ENCODE data around the gene LAMA3. TPM values are rescaled to one million over a fixed set of nuclear protein-coding genes. Genes with fewer than 3 reads are reported as not detected.
A peak's percentile ranks its signal among the peaks of the same experiment; 100 is the strongest.

LAMA3 gene
- polyA plus RNA-seq, result not detected

- Mint-ChIP-seq H3K9me3 (peaks cover 0 to 2% (median 0%) of the 10 kb centered on the region in 3 donors), H3K4me3 (peak within 1 kb of the TSS in 3 of 4 donors; percentile 17 to 83 (median 38)), H3K27ac (no peak within 1 kb of the TSS), H3K4me1 (peaks cover 0 to 6% (median 0%) of the 10 kb centered on the region in 3 donors), H3K27me3 (peaks cover 39% of the 10 kb centered on the region), H3K36me3 (no peaks in the 10 kb centered on the region)
Observed at GRCh38 chr18:23689031-23689615, at the start of gene LAMA3. Gene LAMA3 (plus strand): TSS chr18:23689453. CDS start chr18:23689684, 231 bp downstream.

DNA sequence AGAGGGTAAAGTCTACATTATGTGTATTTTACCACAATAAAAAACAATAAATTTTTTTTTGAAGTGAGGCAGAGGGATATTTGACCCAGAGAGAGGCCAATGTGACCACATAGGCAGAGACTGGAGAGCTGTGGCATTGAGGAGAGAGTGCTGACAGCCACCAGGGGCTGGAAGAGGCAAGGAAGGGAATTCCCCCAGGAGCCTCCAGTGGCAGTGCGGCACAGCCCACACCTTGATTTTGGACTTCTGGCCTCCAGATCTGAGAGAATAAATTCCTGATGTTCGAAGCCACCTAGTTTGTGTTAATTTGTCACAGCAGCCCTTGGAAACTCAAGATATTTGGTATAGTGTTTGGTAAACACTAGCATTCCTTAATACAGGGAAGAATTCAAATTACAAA is 49.2 kb upstream of the LAMA3 start:
- peaks cover 15% of the 10 kb centered on the region for H3K27me3 Mint-ChIP-seq
- H3K4me1 Mint-ChIP-seq, result no peaks in the 10 kb centered on the region
- H3K36me3 Mint-ChIP-seq, result no peaks in the 10 kb centered on the region
- H3K27ac Mint-ChIP-seq, result no peak overlapping the region
- peaks cover 0 to 3% (median 0%) of the 10 kb centered on the region in 3 donors for H3K9me3 Mint-ChIP-seq
- H3K4me3 Mint-ChIP-seq, result no peak overlapping the region

DNA sequence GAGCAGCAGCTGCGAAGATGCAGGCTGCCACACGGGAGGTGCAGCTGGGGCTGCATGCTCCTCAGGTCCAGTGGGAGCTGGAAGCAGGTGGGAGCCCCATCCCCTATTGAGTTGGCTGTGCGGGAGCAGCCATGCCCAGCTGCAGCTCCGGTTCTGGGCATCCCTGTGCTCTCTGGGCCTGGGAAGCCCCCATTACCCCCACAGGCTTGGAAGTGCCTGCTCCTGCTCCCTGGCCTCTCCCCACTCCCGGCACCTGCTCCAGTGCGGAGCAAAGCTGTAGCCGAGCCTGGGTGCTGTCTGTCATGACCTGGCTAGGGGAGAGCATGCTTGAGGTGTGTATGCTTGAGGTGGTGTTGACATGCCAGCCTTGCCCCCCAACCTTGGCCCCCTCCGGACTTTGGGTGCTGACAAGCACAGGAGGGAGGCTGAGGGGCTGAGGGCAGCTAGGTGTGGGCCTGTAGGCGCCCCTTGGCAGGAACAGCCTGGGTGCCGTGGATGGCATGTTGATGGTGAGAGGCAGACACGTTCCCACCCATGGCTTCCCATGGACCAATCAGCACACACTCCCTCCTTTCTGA is 48.0 kb upstream of the LAMA3 start:
- Mint-ChIP-seq H3K4me1 (no peaks in the 10 kb centered on the region), H3K36me3 (no peaks in the 10 kb centered on the region), H3K27ac (no peak overlapping the region), H3K27me3 (peaks cover 14% of the 10 kb centered on the region), H3K4me3 (no peak overlapping the region), H3K9me3 (peaks cover 0 to 3% (median 0%) of the 10 kb centered on the region in 3 donors)

DNA sequence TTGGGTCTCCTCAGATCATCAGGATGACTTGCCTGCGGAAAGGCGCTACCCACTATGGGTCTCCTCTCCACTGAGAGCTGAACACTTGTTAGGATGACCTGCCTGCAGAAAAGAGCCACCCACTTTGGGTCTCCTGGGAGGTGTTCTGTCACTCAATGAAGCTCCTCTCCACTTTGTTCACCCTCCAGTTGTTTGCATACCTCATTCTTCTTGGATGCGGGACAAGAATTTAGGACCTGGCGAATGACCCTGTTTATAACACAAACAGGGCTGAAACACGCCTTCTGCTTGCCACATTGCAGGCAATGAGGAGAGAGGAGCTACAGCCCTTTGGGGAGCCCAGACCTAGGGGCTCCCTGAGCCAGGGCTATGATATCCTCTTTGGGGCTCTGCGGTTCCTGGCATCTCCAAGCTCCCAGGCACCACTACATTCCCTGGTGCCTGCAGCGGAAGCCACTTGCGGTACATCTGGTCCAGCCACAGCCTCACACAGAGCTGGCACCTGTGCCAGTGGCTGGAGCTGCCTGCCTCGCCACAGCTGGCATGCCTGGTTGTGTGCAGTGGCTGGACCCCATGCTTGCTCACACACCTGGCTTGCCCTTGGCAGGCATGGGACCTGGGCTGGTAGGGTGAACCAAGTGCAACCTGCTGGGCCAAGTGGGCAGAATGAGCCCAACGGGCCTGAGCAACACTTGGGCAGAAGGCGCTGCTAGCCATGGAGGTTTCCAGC is 47.2 kb upstream of the LAMA3 start:
- H3K36me3 Mint-ChIP-seq, result no peaks in the 10 kb centered on the region
- no peaks in the 10 kb centered on the region for H3K4me1 Mint-ChIP-seq
- H3K27ac Mint-ChIP-seq, result no peak overlapping the region
- peaks cover 0 to 3% (median 0%) of the 10 kb centered on the region in 3 donors for H3K9me3 Mint-ChIP-seq
- peaks cover 22% of the 10 kb centered on the region for H3K27me3 Mint-ChIP-seq
- no peak overlapping the region for H3K4me3 Mint-ChIP-seq

DNA sequence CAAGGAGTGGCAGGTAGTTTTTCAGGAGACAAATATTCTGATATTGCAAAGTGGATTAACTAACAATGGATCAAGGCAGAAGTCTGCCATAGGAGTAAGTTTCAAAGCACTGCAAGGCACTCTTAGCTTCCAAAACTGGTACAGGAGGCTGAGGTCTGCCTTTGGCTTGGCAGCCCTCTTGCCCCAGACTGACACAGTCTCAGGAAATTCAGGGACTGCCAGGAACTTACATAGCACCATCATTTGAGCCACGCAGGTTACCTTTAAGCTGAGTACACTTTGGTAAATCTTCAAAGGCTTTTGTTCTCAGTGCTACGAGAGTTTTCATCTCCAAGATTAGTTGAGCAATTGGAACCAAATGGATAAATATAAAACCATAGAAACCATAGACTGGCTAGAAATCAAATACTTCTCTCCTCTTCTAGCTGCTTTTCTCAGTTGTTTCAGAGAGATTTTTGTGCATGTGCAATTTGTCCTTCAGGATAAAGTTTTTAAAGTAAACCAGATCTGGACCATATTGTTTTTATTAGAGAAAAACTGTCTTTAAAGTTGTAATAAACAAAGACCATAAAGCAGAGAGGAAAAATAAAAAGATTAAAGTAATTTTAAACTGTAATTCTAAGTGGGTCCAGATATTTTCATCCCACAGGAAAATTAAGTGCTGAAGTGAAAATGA is 45.3 kb upstream of the LAMA3 start:
- Mint-ChIP-seq H3K9me3 (peaks cover 0 to 3% (median 0%) of the 10 kb centered on the region in 3 donors), H3K36me3 (no peaks in the 10 kb centered on the region), H3K4me3 (no peak overlapping the region), H3K4me1 (no peaks in the 10 kb centered on the region), H3K27ac (no peak overlapping the region), H3K27me3 (peaks cover 19% of the 10 kb centered on the region)

DNA sequence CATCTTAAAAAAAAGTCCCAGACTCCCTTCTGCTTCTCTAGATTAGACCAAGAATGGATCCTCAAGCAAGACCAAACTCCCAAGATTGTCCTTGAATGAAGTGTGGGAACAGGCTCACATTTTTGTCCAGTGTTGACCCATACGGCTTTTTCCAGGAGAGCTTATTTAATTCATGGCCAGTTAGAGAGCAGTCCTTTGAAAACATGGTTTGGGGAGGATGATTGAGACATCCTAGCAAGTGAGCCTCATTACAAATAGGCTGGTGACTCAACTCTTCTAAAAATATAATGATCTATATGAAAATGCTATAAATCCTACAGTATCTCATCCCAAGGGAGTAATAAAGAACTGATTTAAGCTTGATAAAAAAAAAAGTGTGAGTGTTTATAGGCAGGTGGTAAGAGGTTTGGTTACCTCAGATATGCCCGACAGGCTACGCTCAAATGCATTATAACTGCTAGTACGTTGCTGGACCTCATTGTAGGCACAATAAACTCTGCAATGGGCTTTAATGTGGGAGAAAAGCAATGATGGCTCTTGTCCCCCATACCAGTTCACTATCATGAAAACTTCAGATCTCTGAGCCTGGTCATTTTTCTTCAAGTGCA is 43.6 kb upstream of the LAMA3 start:
- H3K27me3 Mint-ChIP-seq, result peaks cover 16% of the 10 kb centered on the region
- peaks cover 0 to 3% (median 0%) of the 10 kb centered on the region in 3 donors for H3K9me3 Mint-ChIP-seq
- H3K4me3 Mint-ChIP-seq, result no peak overlapping the region
- no peaks in the 10 kb centered on the region for H3K4me1 Mint-ChIP-seq
- no peak overlapping the region for H3K27ac Mint-ChIP-seq
- H3K36me3 Mint-ChIP-seq, result no peaks in the 10 kb centered on the region

GRCh38 chr18:23646282-23646681 is 43.0 kb upstream of the LAMA3 start:
- Mint-ChIP-seq H3K27ac (no peak overlapping the region), H3K4me1 (no peaks in the 10 kb centered on the region), H3K27me3 (peaks cover 16% of the 10 kb centered on the region), H3K4me3 (no peak overlapping the region), H3K9me3 (peaks cover 0 to 3% (median 0%) of the 10 kb centered on the region in 3 donors), H3K36me3 (no peaks in the 10 kb centered on the region)

GRCh38 chr18:23648456-23648855 is 40.8 kb upstream of the LAMA3 start:
- Mint-ChIP-seq H3K27me3 (peaks cover 19% of the 10 kb centered on the region), H3K4me3 (no peak overlapping the region)

DNA sequence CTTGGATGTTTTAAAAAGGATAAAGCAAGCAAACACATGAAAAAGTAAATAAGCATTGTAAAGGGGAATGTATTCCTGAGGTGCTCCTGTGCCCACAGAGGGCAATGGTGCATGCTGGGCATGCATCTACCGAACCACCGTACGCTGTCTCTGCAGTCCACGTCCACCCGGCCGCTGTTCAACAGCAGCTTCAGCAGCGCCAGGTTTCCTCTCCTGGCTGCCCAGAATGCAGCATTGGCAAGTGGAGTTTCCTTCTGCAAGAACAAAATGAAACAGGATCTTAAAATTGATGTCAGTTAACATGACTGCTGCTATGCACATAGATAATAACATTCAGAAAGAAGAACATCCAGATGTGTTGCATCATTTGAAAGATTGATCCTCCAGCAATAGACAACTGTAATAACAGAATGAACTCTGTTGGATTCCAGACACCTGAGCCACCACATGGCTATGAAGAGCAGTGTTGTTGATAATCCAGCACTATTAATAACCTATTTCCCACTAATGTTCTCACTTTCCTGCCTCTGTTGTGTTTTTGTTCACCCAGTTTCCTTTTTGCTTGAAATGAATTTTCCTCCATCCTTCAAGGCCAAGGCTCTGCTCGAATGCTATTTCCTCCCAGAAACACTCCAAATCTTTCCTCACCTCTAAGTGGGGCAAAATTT is 40.2 kb upstream of the LAMA3 start:
- Mint-ChIP-seq H3K9me3 (no peaks in the 10 kb centered on the region), H3K27ac (no peak overlapping the region), H3K4me3 (no peak overlapping the region), H3K36me3 (no peaks in the 10 kb centered on the region), H3K4me1 (no peaks in the 10 kb centered on the region), H3K27me3 (peaks cover 19% of the 10 kb centered on the region)

More at GRCh38 chr18:23648456-23648855, 40.8 kb upstream of the LAMA3 start:
- no peaks in the 10 kb centered on the region for H3K36me3 Mint-ChIP-seq
- H3K4me1 Mint-ChIP-seq, result no peaks in the 10 kb centered on the region
- no peaks in the 10 kb centered on the region for H3K9me3 Mint-ChIP-seq
- H3K27ac Mint-ChIP-seq, result no peak overlapping the region

DNA sequence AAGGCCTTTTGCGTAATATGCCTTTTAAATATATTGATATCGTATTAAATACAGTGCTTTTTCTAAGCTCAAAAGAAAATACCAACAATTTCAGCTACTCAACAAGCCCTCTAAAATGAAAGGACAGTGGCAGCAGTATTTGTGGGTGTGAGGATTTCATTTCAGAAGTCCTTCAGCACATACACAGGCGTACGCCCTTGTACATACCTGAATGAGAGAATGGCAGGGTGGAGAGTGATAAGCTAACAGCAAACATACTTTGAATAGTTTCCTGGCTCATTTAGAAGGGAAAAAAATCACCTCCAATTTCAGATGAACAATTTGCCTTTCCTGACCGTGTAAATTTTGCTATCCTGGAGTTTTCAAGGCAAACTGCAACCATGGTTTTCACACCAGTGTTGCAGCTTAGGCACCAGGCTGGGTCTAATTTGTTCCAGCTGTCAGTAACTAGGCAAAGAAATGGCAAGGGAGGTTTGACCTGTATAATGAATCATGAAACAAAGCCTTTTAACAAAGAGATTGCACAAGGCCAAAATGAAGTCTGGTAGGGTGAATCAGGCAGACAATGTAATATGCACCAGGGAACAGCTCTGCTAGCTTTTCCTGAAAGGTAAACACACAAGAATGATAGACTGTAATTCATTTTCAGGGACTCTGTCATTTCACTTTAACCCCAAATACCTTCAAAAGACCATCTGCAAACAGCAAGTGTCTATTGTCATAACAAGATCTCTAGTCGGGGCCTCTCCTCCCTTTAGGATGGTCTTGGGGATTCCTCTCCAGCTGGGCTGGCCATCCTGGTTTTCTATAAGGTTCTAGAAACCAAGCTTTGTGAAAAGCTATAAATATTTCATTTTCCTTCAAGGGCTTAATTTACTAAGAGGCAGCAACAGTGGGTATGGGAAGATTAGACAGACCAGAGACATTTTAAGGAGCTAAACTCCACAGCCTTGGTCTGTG is 38.0 kb upstream of the LAMA3 start:
- Mint-ChIP-seq H3K4me1 (no peaks in the 10 kb centered on the region), H3K27me3 (peaks cover 12% of the 10 kb centered on the region), H3K36me3 (no peaks in the 10 kb centered on the region), H3K27ac (no peak overlapping the region), H3K4me3 (no peak overlapping the region), H3K9me3 (no peaks in the 10 kb centered on the region)

GRCh38 chr18:23652232-23652631 is 37.0 kb upstream of the LAMA3 start:
- Mint-ChIP-seq H3K4me1 (no peaks in the 10 kb centered on the region), H3K27ac (no peak overlapping the region), H3K27me3 (peaks cover 4% of the 10 kb centered on the region), H3K9me3 (no peaks in the 10 kb centered on the region), H3K4me3 (no peak overlapping the region), H3K36me3 (no peaks in the 10 kb centered on the region)

GRCh38 chr18:23658285-23658684 is 31.0 kb upstream of the LAMA3 start:
- no peak overlapping the region for H3K27ac Mint-ChIP-seq

DNA sequence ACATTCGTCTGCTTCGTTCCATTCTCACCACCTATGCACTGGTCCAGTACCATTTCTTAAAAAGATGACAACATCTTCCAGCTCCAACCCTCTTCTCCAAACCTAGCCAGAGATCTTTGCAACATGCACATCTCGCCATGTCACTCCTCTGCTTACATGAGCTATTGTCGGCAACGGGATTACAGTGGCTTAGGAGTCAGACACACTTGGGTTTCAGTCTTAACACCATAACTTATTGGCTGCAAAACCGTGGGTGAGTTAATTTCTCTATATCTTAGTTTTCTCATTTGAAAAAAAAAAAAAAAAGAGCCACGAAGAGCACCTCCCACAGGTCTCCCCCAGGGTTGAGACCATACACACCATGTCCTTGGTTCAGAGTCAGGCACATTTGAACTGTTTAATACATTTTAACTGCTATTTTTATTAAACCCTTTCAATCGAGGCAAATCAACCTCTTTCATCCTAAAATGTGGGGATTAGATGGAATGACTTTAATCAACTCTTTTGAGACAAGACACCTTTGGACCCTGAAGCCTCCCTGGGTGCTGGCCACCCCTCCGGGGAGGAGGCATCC is 27.4 kb upstream of the LAMA3 start:
- Mint-ChIP-seq H3K27ac (no peak overlapping the region), H3K9me3 (no peaks in the 10 kb centered on the region), H3K4me3 (peak overlapping the region in 3 of 4 donors; percentile 70 to 82 (median 70)), H3K4me1 (peaks cover 5 to 8% (median 8%) of the 10 kb centered on the region in 3 donors), H3K36me3 (no peaks in the 10 kb centered on the region), H3K27me3 (peaks cover 50% of the 10 kb centered on the region)

More at GRCh38 chr18:23658285-23658684, 31.0 kb upstream of the LAMA3 start:
- Mint-ChIP-seq H3K9me3 (no peaks in the 10 kb centered on the region), H3K36me3 (no peaks in the 10 kb centered on the region), H3K4me3 (no peak overlapping the region), H3K27me3 (peaks cover 41% of the 10 kb centered on the region), H3K4me1 (peaks cover 5 to 7% (median 6%) of the 10 kb centered on the region in 3 donors)
